ENCODE data around the gene MPP3. TPM values are rescaled to one million over a fixed set of nuclear protein-coding genes. Genes with fewer than 3 reads are reported as not detected.

MPP3 gene
- total RNA-seq, 4 donors from 2014 or later = 6.8 to 10.7 (median 7.5) TPM

DNA sequence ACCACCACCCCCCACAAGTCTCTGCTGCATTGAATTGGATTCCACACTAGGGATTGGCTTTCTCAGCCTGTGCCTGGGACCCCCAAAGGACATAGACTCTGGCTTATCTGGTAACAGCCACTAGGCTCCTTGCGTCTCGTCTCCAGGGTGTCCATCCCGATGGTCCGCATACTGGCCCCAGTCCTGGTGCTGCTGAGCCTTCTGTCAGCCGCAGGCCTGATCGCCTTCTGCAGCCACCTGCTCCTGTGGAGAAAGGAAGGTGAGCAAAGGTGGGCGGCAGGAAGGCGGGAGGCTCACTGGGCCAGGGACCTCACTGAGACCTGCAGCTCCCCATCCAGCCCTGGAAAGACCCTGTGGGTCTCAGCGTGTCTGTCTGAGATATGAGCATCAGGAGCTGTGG lies 22.1 kb upstream of the MPP3 start:
- TF ChIP-seq, protein P1, sequence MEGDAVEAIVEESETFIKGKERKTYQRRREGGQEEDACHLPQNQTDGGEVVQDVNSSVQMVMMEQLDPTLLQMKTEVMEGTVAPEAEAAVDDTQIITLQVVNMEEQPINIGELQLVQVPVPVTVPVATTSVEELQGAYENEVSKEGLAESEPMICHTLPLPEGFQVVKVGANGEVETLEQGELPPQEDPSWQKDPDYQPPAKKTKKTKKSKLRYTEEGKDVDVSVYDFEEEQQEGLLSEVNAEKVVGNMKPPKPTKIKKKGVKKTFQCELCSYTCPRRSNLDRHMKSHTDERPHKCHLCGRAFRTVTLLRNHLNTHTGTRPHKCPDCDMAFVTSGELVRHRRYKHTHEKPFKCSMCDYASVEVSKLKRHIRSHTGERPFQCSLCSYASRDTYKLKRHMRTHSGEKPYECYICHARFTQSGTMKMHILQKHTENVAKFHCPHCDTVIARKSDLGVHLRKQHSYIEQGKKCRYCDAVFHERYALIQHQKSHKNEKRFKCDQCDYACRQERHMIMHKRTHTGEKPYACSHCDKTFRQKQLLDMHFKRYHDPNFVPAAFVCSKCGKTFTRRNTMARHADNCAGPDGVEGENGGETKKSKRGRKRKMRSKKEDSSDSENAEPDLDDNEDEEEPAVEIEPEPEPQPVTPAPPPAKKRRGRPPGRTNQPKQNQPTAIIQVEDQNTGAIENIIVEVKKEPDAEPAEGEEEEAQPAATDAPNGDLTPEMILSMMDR (IDR thresholded peaks at IDR 0.05) = no peak
- no peak for TF ChIP-seq EP300 (IDR thresholded peaks at IDR 0.05; ENCODE audit: low read depth)
- TF ChIP-seq POLR2A (IDR thresholded peaks at IDR 0.05) = no peak
- TF ChIP-seq POLR2AphosphoS5 (IDR thresholded peaks at IDR 0.05) = no peak
- Histone ChIP-seq H3K27ac (no peak overlapping the region), H3K27me3 (peaks cover 18% of the 10 kb centered on the region), H3K4me1 (no peaks in the 10 kb centered on the region), H3K36me3 (no peaks in the 10 kb centered on the region), H3K9me3 (no peaks in the 10 kb centered on the region), H3K4me3 (no peak overlapping the region)
- in situ Hi-C loops (cut with MboI; ENCODE audit: low pct_ligation_motif_present in 1 of 4, low pct_unique_long_range_greater_than_20kb in 1 of 4, low sequenced_read_pairs in 3 of 4) = no loop called here
- no peak for DNase-seq
- intact Hi-C loops (cut with DNase I; ENCODE audit: low total_unique reads) = no loop called here
- WGBS, 2 donors (ENCODE audit: low coverage in 1 of 2) = 88% methylated on average over 9 of the region's 9 CpGs; no CpG with 5 or more reads in 1 of the 2 donors

DNA sequence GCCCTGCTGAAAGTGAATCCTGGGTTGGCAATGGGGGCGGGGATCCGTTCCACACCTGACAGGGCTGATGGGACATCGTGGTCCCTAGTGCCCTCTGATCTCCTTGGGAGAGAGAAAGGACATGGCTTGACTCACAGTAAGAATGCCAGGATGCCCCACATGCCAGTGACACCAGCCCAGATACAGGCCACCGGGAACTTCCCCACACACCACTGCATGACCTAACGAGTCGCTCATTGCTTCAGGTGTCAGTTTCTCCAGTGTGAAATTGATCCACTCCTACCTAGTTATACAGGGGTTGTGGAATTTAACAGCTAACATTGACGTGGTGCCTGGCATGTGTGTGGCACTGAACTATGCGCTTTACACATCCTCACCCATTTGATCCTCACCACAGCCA lies 21.6 kb upstream of the MPP3 start:
- Histone ChIP-seq H3K4me1 (no peaks in the 10 kb centered on the region), H3K27ac (no peak overlapping the region), H3K36me3 (no peaks in the 10 kb centered on the region), H3K27me3 (peaks cover 18% of the 10 kb centered on the region), H3K9me3 (no peaks in the 10 kb centered on the region), H3K4me3 (no peak overlapping the region)
- intact Hi-C loops (cut with DNase I; ENCODE audit: low total_unique reads) (no loop called here), in situ Hi-C loops (cut with MboI; ENCODE audit: low pct_ligation_motif_present in 1 of 4, low pct_unique_long_range_greater_than_20kb in 1 of 4, low sequenced_read_pairs in 3 of 4) (no loop called here)
- TF ChIP-seq POLR2A (IDR thresholded peaks at IDR 0.05) = no peak
- TF ChIP-seq EP300 (IDR thresholded peaks at IDR 0.05; ENCODE audit: low read depth) = no peak
- TF ChIP-seq, protein P1 (IDR thresholded peaks at IDR 0.05) = no peak
- TF ChIP-seq POLR2AphosphoS5 (IDR thresholded peaks at IDR 0.05) = no peak
- WGBS, 2 donors (ENCODE audit: low coverage in 1 of 2) = 72% methylated on average over 8 of the region's 8 CpGs; no CpG with 5 or more reads in 1 of the 2 donors
- no peak for DNase-seq

DNA sequence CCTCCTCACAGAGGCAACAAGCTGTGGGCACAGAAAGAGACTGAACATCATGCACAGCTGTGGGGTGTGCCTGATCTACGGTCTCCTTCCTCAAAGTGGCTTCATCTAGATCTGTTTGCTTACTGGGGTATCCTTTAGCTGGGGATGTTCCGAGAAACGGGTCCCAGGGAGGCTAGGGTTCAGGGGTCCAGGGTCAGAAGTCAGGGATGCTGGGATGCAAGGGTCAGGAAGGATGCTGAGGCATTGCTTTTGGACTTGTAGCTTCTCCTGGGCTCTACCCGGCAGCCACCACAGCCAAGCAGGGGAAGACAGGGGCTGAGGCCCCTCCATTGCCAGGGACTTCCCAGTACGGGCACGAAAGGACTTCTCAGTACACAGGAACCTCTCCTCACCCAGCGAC lies 20.6 kb upstream of the MPP3 start:
- intact Hi-C loops (cut with DNase I; ENCODE audit: low total_unique reads) (no loop called here), in situ Hi-C loops (cut with MboI; ENCODE audit: low pct_ligation_motif_present in 1 of 4, low pct_unique_long_range_greater_than_20kb in 1 of 4, low sequenced_read_pairs in 3 of 4) (no loop called here)
- TF ChIP-seq POLR2AphosphoS5 (IDR thresholded peaks at IDR 0.05) = no peak
- TF ChIP-seq EP300 (IDR thresholded peaks at IDR 0.05; ENCODE audit: low read depth) = no peak
- no peak for TF ChIP-seq POLR2A (IDR thresholded peaks at IDR 0.05)
- TF ChIP-seq, protein P1 (IDR thresholded peaks at IDR 0.05) = no peak
- H3K4me1 ChIP-seq = no peaks in the 10 kb centered on the region
- no peak overlapping the region for H3K27ac ChIP-seq
- 73 to 90% methylated on average over 2 to 7 of the region's 7 CpGs for WGBS, 2 donors (ENCODE audit: low coverage in 1 of 2)
- H3K36me3 ChIP-seq = no peaks in the 10 kb centered on the region
- H3K4me3 ChIP-seq = no peak overlapping the region
- no peak for DNase-seq
- H3K27me3 ChIP-seq = peaks cover 17% of the 10 kb centered on the region
- H3K9me3 ChIP-seq = no peaks in the 10 kb centered on the region

DNA sequence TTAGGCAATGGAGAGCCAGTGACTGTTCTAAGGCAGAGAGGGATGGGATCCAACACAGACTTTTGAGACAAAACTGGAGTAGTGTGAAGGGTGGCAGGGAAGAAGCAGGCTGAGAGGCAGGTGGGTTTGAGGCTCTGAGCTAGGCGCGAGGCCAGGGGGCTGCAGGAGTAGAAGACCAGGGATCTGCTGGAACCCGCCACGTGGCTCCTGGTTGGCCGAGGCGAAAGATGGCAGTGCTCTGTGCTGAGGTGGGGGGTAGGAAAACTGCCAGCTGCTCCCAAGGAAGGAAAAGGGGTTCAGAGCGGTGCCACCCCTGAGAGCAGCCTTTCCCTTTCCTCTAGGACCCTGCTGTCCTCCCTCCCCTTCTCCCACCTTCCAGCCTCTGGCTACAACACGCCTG lies 19.6 kb upstream of the MPP3 start:
- H3K9me3 ChIP-seq = no peaks in the 10 kb centered on the region
- in situ Hi-C loops (cut with MboI; ENCODE audit: low pct_ligation_motif_present in 1 of 4, low pct_unique_long_range_greater_than_20kb in 1 of 4, low sequenced_read_pairs in 3 of 4) (no loop called here), intact Hi-C loops (cut with DNase I; ENCODE audit: low total_unique reads) (no loop called here)
- H3K36me3 ChIP-seq = no peaks in the 10 kb centered on the region
- 96% methylated on average over 8 of the region's 8 CpGs; no CpG with 5 or more reads in 1 of the 2 donors for WGBS, 2 donors (ENCODE audit: low coverage in 1 of 2)
- peaks cover 7% of the 10 kb centered on the region for H3K27me3 ChIP-seq
- TF ChIP-seq POLR2AphosphoS5 (IDR thresholded peaks at IDR 0.05) (no peak), EP300 (IDR thresholded peaks at IDR 0.05; ENCODE audit: low read depth) (no peak), POLR2A (IDR thresholded peaks at IDR 0.05) (no peak)
- TF ChIP-seq, protein P1 (IDR thresholded peaks at IDR 0.05) = no peak
- H3K27ac ChIP-seq = no peak overlapping the region
- no peak overlapping the region for H3K4me3 ChIP-seq
- no peak for DNase-seq
- H3K4me1 ChIP-seq = no peaks in the 10 kb centered on the region
